Neural cell (in vitro differentiated cells): ENCODE results near the gene PTPRR.

ENCODE experiments used
- EP300 ChIP-seq: fragments of 450-650 bp; conservative IDR thresholded peaks from 2 replicates; pipeline ENCODE4 v1.6.1; 2014; ENCODE audit warnings: antibody characterized with exemption, mild to moderate bottlenecking, moderate library complexity; ENCODE audit not compliant: poor library complexity, severe bottlenecking
- EZH2 ChIP-seq: fragments of 200-600, 300-800 bp; shearing (Covaris generic), sonication (generic); IDR thresholded peaks from 2 replicates; pipeline ENCODE4 v1.6.1; 2014; ENCODE audit warnings: antibody characterized with exemption, low read length, borderline replicate concordance, mild to moderate bottlenecking; ENCODE audit not compliant: insufficient read depth, poor library complexity, severe bottlenecking
- MXI1 ChIP-seq: fragments of 450-650 bp; conservative IDR thresholded peaks from 2 replicates; pipeline ENCODE4 v1.6.1; 2014; ENCODE audit warnings: antibody characterized with exemption, mild to moderate bottlenecking; ENCODE audit not compliant: poor library complexity, severe bottlenecking
- POLR2AphosphoS5 ChIP-seq: IDR thresholded peaks from 2 replicates; pipeline ENCODE4 v1.6.1; 2012
- RAD21 ChIP-seq: fragments of 450-650 bp; conservative IDR thresholded peaks from 2 replicates; pipeline ENCODE4 v1.6.1; 2014; ENCODE audit warnings: antibody characterized with exemption, mild to moderate bottlenecking, moderate library complexity
- SMC3 ChIP-seq: fragments of 450-650 bp; conservative IDR thresholded peaks from 2 replicates; pipeline ENCODE4 v1.6.1; 2014; ENCODE audit warnings: antibody characterized with exemption, mild to moderate bottlenecking, moderate library complexity; ENCODE audit not compliant: poor library complexity
- TAF1 ChIP-seq: IDR thresholded peaks from 2 replicates; pipeline ENCODE4 v1.6.1; 2012; ENCODE audit warnings: low read depth
- TF ChIP-seq, protein P1 (sequence below): fragments of 450-650 bp; IDR thresholded peaks from 2 replicates; pipeline ENCODE4 v1.5.1; 2014; ENCODE audit warnings: antibody characterized with exemption, mild to moderate bottlenecking, moderate library complexity; ENCODE audit not compliant: poor library complexity, severe bottlenecking
- TF ChIP-seq, protein P2 (sequence below): IDR thresholded peaks from 2 replicates; pipeline ENCODE4 v1.6.1; 2012; ENCODE audit warnings: borderline replicate concordance

GRCh38 chr12:70609739-70610491, 310.6 kb downstream of the PTPRR start:
- no peak for TF ChIP-seq SMC3
- TF ChIP-seq, protein P1, sequence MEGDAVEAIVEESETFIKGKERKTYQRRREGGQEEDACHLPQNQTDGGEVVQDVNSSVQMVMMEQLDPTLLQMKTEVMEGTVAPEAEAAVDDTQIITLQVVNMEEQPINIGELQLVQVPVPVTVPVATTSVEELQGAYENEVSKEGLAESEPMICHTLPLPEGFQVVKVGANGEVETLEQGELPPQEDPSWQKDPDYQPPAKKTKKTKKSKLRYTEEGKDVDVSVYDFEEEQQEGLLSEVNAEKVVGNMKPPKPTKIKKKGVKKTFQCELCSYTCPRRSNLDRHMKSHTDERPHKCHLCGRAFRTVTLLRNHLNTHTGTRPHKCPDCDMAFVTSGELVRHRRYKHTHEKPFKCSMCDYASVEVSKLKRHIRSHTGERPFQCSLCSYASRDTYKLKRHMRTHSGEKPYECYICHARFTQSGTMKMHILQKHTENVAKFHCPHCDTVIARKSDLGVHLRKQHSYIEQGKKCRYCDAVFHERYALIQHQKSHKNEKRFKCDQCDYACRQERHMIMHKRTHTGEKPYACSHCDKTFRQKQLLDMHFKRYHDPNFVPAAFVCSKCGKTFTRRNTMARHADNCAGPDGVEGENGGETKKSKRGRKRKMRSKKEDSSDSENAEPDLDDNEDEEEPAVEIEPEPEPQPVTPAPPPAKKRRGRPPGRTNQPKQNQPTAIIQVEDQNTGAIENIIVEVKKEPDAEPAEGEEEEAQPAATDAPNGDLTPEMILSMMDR, result no peak
- no peak for TF ChIP-seq EZH2
- no peak for TF ChIP-seq RAD21
- no peak for TF ChIP-seq EP300
- TF ChIP-seq, protein P2, sequence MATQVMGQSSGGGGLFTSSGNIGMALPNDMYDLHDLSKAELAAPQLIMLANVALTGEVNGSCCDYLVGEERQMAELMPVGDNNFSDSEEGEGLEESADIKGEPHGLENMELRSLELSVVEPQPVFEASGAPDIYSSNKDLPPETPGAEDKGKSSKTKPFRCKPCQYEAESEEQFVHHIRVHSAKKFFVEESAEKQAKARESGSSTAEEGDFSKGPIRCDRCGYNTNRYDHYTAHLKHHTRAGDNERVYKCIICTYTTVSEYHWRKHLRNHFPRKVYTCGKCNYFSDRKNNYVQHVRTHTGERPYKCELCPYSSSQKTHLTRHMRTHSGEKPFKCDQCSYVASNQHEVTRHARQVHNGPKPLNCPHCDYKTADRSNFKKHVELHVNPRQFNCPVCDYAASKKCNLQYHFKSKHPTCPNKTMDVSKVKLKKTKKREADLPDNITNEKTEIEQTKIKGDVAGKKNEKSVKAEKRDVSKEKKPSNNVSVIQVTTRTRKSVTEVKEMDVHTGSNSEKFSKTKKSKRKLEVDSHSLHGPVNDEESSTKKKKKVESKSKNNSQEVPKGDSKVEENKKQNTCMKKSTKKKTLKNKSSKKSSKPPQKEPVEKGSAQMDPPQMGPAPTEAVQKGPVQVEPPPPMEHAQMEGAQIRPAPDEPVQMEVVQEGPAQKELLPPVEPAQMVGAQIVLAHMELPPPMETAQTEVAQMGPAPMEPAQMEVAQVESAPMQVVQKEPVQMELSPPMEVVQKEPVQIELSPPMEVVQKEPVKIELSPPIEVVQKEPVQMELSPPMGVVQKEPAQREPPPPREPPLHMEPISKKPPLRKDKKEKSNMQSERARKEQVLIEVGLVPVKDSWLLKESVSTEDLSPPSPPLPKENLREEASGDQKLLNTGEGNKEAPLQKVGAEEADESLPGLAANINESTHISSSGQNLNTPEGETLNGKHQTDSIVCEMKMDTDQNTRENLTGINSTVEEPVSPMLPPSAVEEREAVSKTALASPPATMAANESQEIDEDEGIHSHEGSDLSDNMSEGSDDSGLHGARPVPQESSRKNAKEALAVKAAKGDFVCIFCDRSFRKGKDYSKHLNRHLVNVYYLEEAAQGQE, result no peak
- no peak for TF ChIP-seq POLR2AphosphoS5
- TF ChIP-seq TAF1, result no peak
- TF ChIP-seq MXI1, result no peak
